Adipocyte (in vitro differentiated cells): ENCODE data around the gene BRD1.
A peak's percentile ranks its signal among the peaks of the same experiment; 100 is the strongest.

Experiments used
- DNase-seq: peaks from one replicate; pipeline ENCODE4 v3.0.0-alpha.2; 2015; ENCODE audit warnings: low read depth
- H3K27me3 ChIP-seq: replicated peaks from 2 replicates; pipeline ENCODE4 v1.7.0; 2013; ENCODE audit warnings: mild to moderate bottlenecking, low read length, moderate library complexity; ENCODE audit not compliant: control insufficient read depth, insufficient read depth
- H3K36me3 ChIP-seq: 2 replicates; pipeline ENCODE4 v1.7.0; 2013; ENCODE audit warnings: low read length, mild to moderate bottlenecking, moderate library complexity; ENCODE audit not compliant: control insufficient read depth, insufficient read depth, severe bottlenecking
- H3K4me1 ChIP-seq: 2 replicates; pipeline ENCODE4 v1.7.0; 2013; ENCODE audit warnings: mild to moderate bottlenecking, low read length, moderate library complexity; ENCODE audit not compliant: control insufficient read depth, insufficient read depth
- H3K4me3 ChIP-seq: 2 replicates; pipeline ENCODE4 v1.7.0; 2013; ENCODE audit warnings: mild to moderate bottlenecking, low read length, moderate library complexity
- H3K9ac ChIP-seq: 2 replicates; pipeline ENCODE4 v1.7.0; 2013; ENCODE audit warnings: mild to moderate bottlenecking, low read length, moderate library complexity
- H3K9me3 ChIP-seq: 2 replicates; pipeline ENCODE4 v1.7.0; 2013; ENCODE audit warnings: mild to moderate bottlenecking, low read length, moderate library complexity; ENCODE audit not compliant: control insufficient read depth

BRD1 gene

DNA sequence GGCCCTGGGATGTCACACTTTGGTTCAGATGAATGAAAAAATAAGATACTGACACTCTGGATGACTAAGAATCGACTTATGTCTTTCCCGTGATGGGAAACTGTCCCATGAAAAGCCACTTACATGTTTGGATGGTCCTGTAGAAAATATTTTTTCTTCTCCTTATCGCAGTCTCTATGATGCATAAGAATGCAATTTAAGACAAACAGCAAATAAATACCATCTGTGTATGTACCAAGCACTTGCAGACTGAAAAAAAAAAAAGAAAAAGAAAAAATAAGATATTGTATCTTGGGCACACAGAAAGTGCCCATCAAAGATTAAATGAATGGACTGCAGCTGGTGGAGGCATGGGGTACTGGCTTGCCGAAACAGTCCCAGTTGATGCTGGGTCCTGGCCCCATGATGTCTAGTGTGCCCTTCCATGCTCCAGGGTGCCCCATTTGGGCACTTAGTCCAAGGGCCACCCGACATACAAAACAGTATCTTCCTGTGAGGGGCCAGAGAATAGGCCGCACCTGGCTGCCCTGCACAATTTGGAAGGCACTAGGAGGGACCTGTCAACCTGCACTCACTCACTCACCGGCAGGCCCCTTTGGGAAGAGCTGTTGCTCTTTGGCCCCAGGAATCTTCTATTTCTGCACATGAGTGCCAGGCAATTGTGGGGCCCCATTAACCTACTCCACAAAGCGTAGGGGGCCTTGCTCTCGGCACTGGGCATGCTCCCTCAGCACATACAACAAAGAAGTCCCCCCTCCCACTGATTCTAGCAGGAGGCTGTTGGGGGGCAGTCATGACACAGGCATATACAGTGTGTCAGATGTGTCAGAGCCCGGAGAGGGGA is 23.5 kb upstream of the BRD1 start:
- peak; percentile 11 for DNase-seq
- peaks cover 9% of the 10 kb centered on the region for H3K27me3 ChIP-seq
- no peaks in the 10 kb centered on the region for H3K9me3 ChIP-seq
- H3K36me3 ChIP-seq, result no peaks in the 10 kb centered on the region
- peaks cover 22% of the 10 kb centered on the region for H3K4me1 ChIP-seq
- no peak overlapping the region for H3K9ac ChIP-seq
- no peak overlapping the region for H3K4me3 ChIP-seq

- no peak for DNase-seq
- peaks cover 13% of the 10 kb centered on the region for H3K4me1 ChIP-seq
- no peak overlapping the region for H3K4me3 ChIP-seq
- no peaks in the 10 kb centered on the region for H3K9me3 ChIP-seq
- H3K27me3 ChIP-seq, result peaks cover 19% of the 10 kb centered on the region
- no peaks in the 10 kb centered on the region for H3K36me3 ChIP-seq
- H3K9ac ChIP-seq, result no peak overlapping the region
Observed at GRCh38 chr22:49850021-49850911, 22.6 kb upstream of the BRD1 start.

DNA sequence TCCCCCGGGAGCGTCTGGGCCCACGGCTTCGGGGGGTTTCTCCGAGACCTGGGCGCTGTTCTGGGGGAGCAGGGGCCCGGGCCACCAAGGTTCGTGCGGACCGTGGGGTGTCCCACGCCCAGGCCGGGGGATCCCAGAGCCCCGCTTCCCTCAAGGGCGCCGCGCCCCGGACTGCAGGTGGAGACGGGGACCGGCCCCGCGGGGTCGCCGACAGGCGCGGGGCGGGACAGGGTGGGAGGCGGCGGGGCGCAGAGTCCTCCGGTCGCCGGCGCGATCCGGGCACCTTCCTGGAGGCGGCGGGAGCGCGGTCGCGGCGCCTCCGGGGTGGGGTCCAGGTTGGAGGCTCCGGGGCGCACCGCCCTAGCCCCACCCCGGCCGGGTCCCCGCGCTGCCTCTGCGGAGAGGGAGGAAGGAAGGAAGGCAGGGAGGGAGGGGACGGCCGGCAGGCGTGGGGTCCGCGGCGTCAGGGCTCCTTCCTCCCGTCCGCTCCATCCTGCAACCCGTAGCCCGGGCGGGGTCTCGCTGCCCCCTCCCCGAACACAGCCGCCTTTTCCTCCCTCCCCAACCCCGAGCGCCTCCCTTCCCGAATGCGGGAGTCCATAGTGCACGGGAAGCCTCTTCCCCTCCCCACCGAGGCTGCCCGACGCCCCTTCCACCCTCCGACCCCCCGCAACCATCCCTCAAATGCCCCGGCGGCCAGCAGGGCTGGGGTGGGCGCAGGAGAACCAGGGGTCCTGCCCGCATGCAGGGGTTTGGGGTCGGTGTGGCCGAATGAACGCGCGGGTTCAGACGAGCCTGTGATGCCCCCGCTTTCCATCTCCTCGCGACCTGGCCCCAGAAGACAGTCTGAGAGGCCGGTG is 21.7 kb upstream of the BRD1 start:
- H3K4me1 ChIP-seq, result peaks cover 7% of the 10 kb centered on the region
- H3K9me3 ChIP-seq, result no peaks in the 10 kb centered on the region
- peaks cover 25% of the 10 kb centered on the region for H3K27me3 ChIP-seq
- peak overlapping the region; percentile 27 for H3K4me3 ChIP-seq
- no peak for DNase-seq
- H3K9ac ChIP-seq, result no peak overlapping the region
- H3K36me3 ChIP-seq, result no peaks in the 10 kb centered on the region

DNA sequence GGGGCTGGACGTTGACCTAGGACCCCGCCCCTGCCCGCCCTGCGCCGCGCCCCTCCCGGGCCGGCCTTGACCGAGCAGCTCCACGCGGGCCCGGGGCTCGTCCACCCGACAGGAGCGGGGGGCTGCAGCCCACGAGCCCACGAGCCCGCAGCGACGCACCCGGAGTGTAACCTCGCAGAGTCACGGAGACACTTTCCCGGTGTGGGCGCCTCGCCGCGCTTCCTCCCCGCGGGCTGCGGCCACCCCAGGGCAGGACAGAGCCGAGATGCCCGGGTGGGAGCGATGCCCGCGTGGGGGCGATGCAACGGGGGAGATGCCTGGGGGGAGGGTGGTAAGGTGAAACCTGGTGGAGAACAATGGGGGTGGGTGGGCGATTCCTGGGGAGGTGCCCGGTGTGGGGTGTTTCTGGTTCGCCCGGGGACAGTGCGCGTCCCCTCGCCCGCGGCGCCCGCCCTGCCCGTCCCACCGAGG is 21.1 kb upstream of the BRD1 start:
- no peak overlapping the region for H3K9ac ChIP-seq
- no peaks in the 10 kb centered on the region for H3K36me3 ChIP-seq
- peaks cover 7% of the 10 kb centered on the region for H3K4me1 ChIP-seq
- DNase-seq, result peak; percentile 22
- no peaks in the 10 kb centered on the region for H3K9me3 ChIP-seq
- H3K27me3 ChIP-seq, result peaks cover 31% of the 10 kb centered on the region
- peak overlapping the region; percentile 58 for H3K4me3 ChIP-seq

DNA sequence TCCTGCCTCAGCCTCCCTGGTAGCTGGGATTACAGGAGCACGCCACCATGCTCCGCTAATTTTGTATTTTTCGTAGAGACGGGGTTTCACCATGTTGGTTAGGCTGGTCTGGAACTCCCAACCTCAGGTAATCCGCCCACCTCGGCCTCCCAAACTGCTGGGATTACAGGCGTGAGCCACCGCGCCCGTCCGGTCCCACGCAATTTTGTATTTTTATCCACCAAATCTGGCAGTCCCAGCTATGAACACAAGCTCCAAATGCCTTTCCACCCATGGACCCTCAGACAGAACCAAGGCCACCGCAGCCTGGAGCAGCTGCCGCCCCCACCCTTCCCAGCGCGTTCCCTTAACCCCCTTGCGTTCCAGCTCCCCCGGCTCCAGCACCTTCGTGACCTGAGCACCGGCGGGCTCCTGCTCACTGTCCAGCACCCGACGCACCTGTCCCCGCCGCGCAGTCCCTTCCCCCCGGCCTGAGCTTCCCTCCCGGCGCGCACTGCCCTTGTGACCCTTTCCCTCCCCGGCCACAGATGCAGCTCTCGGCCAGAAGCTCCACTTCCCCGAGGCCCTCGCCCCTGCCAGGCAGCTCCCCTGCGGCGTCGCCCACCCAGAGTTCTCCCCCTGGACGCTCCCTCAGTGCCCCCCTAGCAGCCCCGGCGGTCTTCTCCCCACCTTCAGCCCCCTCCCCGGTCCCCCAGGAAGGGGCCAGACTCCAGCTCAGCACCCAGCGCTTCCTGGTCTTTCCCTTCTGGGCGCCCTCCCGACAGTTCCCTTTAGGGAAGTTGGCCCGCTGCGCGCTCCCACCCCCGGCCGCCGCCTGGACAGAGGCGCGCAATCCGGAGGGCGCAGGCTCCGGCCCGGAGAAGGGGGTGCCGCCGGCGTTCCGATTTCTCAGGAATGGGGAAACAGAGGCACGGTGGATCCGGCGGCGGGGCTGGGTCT is 20.3 kb upstream of the BRD1 start:
- Histone ChIP-seq H3K4me1 (peaks cover 7% of the 10 kb centered on the region), H3K4me3 (peak overlapping the region; percentile 58), H3K27me3 (peaks cover 31% of the 10 kb centered on the region), H3K36me3 (no peaks in the 10 kb centered on the region), H3K9me3 (no peaks in the 10 kb centered on the region), H3K9ac (no peak overlapping the region)
- peak; percentile 44 for DNase-seq

- no peak for DNase-seq
- Histone ChIP-seq H3K9ac (no peak overlapping the region), H3K27me3 (peaks cover 31% of the 10 kb centered on the region), H3K4me3 (no peak overlapping the region), H3K4me1 (no peaks in the 10 kb centered on the region), H3K36me3 (no peaks in the 10 kb centered on the region), H3K9me3 (no peaks in the 10 kb centered on the region)
Observed at GRCh38 chr22:49845666-49846459, 18.2 kb upstream of the BRD1 start.

DNA sequence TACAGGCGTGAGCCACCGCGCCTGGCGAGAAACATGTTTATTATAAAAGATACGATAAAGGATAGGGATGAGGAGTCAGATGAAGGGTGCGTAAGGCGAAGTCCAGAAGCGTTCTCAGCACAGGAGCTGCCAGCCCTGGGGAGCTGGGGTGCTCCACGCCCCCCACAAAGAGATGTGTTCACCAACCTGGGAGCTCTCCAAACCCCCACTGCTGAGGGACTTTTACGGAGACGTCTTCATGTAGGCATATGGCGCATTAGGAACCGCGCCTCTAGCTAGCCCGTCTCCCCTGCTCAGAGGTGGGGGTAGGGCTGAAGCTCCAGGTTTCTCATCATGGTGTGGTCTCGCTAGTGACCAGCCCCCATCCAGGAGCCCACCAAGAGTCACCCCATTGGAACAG is 17.6 kb upstream of the BRD1 start:
- peaks cover 31% of the 10 kb centered on the region for H3K27me3 ChIP-seq

GRCh38 chr22:49838771-49839717 is 11.4 kb upstream of the BRD1 start:
- Histone ChIP-seq H3K9ac (no peak overlapping the region), H3K4me1 (no peaks in the 10 kb centered on the region), H3K9me3 (no peaks in the 10 kb centered on the region), H3K36me3 (no peaks in the 10 kb centered on the region), H3K4me3 (no peak overlapping the region), H3K27me3 (peaks cover 3% of the 10 kb centered on the region)
- no peak for DNase-seq

More for the DNA sequence above, 17.6 kb upstream of the BRD1 start:
- Histone ChIP-seq H3K9ac (no peak overlapping the region), H3K9me3 (no peaks in the 10 kb centered on the region), H3K36me3 (no peaks in the 10 kb centered on the region), H3K4me1 (no peaks in the 10 kb centered on the region), H3K4me3 (no peak overlapping the region)
- DNase-seq, result no peak
